GM12873 (cell line): ENCODE data around the gene SEC61A1.
A peak's percentile ranks its signal among the peaks of the same experiment; 100 is the strongest.

Source experiments
- CTCF ChIP-seq: IDR thresholded peaks from 2 replicates; pipeline ENCODE4 v1.5.1; 2012; ENCODE audit warnings: low read depth, mild to moderate bottlenecking, moderate library complexity, low read length, control low read depth; ENCODE audit not compliant: insufficient read depth; ENCODE audit errors: missing control alignments

The SEC61A1 gene

GRCh38 chr3:128051837-128052594, at the start of gene SEC61A1:
TSS of gene SEC61A1 (plus strand) at chr3:128052437. CDS start at chr3:128052553, 116 bp downstream.
- TF ChIP-seq CTCF: no peak

GRCh38 chr3:128004661-128005060, 47.6 kb upstream of the SEC61A1 start:
- no peak for TF ChIP-seq CTCF

GRCh38 chr3:128006061-128007032, 45.9 kb upstream of the SEC61A1 start:
- no peak for TF ChIP-seq CTCF

GRCh38 chr3:128007033-128007424, 45.2 kb upstream of the SEC61A1 start:
- no peak for TF ChIP-seq CTCF

- TF ChIP-seq CTCF: no peak
Observed at GRCh38 chr3:128009952-128010846, 42.0 kb upstream of the SEC61A1 start.

GRCh38 chr3:128011140-128011539, 41.1 kb upstream of the SEC61A1 start:
- peak; percentile 49 for TF ChIP-seq CTCF
